ENCODE data around the gene PON3. TPM values are rescaled to one million over a fixed set of nuclear protein-coding genes. Genes with fewer than 3 reads are reported as not detected.

The PON3 gene
- total RNA-seq, 2 experiments from 2014 or later = not detected

DNA sequence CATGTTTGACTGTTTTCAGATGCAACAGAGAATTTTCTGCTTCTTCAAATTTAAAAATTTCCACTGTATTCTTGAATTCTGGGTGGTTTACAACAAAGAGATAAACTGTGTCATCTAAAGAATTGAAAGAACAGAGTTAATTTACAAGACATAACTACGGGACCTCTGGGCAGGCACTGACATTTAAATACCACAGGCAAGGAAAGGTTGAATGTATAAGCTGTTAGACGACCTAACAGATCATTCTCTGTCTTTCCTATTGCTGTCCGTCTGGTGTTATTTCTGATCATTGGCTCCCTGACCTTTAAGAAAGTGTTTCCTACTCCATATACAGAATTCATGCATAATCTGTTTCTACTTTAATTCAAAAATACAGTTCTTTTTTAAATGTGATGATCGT, 15.5 kb upstream of the PON3 start:
- Histone ChIP-seq H3K9me2 (ENCODE audit: insufficient read depth, low read length) (no peaks in the 10 kb centered on the region), H3K4me2 (ENCODE audit: low read length) (no peak overlapping the region), H3K27ac (ENCODE audit: low read depth, low read length, poor library complexity, severe bottlenecking) (no peak overlapping the region), H2AFZ (ENCODE audit: low read length) (no peak overlapping the region), H3K4me3 (ENCODE audit: low read depth, low read length, poor library complexity, severe bottlenecking) (no peak overlapping the region), H3K79me2 (ENCODE audit: insufficient read depth, low read depth, low read length) (no peaks in the 10 kb centered on the region), H3K36me3 (ENCODE audit: insufficient read depth, low read length) (no peaks in the 10 kb centered on the region), H4K20me1 (ENCODE audit: insufficient read depth, low read length) (no peaks in the 10 kb centered on the region), H3K9me3 (ENCODE audit: low read length) (no peaks in the 10 kb centered on the region), H3K4me1 (ENCODE audit: insufficient read depth, low read length, poor library complexity, severe bottlenecking) (no peaks in the 10 kb centered on the region)
- no peak for DNase-seq (ENCODE audit: low spot score)
- BruUV-seq (replicated peaks) = no TSS peak
- ChIA-PET CTCF (ENCODE audit: unreplicated experiment) (no interaction called here), POLR2A (interaction anchor here (0.7 kb wide), 1 partner anchor 10 kb away, joined by 3 read pairs; no protein-coding TSS in a partner anchor)
- TF ChIP-seq, protein P1, sequence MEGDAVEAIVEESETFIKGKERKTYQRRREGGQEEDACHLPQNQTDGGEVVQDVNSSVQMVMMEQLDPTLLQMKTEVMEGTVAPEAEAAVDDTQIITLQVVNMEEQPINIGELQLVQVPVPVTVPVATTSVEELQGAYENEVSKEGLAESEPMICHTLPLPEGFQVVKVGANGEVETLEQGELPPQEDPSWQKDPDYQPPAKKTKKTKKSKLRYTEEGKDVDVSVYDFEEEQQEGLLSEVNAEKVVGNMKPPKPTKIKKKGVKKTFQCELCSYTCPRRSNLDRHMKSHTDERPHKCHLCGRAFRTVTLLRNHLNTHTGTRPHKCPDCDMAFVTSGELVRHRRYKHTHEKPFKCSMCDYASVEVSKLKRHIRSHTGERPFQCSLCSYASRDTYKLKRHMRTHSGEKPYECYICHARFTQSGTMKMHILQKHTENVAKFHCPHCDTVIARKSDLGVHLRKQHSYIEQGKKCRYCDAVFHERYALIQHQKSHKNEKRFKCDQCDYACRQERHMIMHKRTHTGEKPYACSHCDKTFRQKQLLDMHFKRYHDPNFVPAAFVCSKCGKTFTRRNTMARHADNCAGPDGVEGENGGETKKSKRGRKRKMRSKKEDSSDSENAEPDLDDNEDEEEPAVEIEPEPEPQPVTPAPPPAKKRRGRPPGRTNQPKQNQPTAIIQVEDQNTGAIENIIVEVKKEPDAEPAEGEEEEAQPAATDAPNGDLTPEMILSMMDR (conservative IDR thresholded peaks at IDR 0.05; ENCODE audit: low read length) = no peak
- TF ChIP-seq EZH2phosphoT487 (IDR thresholded peaks at IDR 0.05; ENCODE audit: borderline replicate concordance, low read depth, low read length) = no peak
- intact Hi-C loops (cut with micrococcal nuclease; ENCODE audit: unreplicated experiment) = no loop called here

DNA sequence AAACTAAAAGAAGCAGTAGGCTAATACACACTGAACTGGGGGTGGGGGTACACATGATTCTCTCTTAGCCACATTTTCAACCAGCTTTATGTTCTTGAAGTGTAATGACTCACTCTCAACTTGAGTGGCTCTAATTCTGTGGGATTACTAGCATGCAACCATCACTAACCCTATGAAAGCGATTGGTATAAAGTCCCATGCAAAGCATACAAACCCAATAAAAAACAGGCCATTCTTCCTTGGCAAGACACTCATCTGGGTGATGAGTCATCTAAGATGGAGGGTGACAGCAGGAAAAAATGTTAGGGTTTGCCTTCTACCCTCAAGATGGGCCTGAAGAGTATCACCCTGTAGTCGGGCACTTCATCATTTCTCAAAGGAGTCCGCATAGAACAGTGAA, 14.9 kb upstream of the PON3 start:
- Histone ChIP-seq H3K36me3 (ENCODE audit: insufficient read depth, low read length) (no peaks in the 10 kb centered on the region), H4K20me1 (ENCODE audit: insufficient read depth, low read length) (no peaks in the 10 kb centered on the region), H3K4me2 (ENCODE audit: low read length) (no peak overlapping the region), H3K9me2 (ENCODE audit: insufficient read depth, low read length) (no peaks in the 10 kb centered on the region), H3K4me3 (ENCODE audit: low read depth, low read length, poor library complexity, severe bottlenecking) (no peak overlapping the region), H3K79me2 (ENCODE audit: insufficient read depth, low read depth, low read length) (no peaks in the 10 kb centered on the region), H3K9me3 (ENCODE audit: low read length) (no peaks in the 10 kb centered on the region), H3K27ac (ENCODE audit: low read depth, low read length, poor library complexity, severe bottlenecking) (no peak overlapping the region), H3K4me1 (ENCODE audit: insufficient read depth, low read length, poor library complexity, severe bottlenecking) (no peaks in the 10 kb centered on the region), H2AFZ (ENCODE audit: low read length) (no peak overlapping the region)
- TF ChIP-seq EZH2phosphoT487 (IDR thresholded peaks at IDR 0.05; ENCODE audit: borderline replicate concordance, low read depth, low read length) = no peak
- TF ChIP-seq, protein P1 (conservative IDR thresholded peaks at IDR 0.05; ENCODE audit: low read length) = no peak
- no TSS peak for BruUV-seq (replicated peaks)
- DNase-seq (ENCODE audit: low spot score) = no peak
- intact Hi-C loops (cut with micrococcal nuclease; ENCODE audit: unreplicated experiment) = no loop called here
- ChIA-PET CTCF (ENCODE audit: unreplicated experiment) (no interaction called here), POLR2A (interaction anchor here (0.7 to 1.0 kb wide), 2 partner anchors 9 to 34 kb away, joined by 3 to 4 read pairs; no protein-coding TSS in a partner anchor)

DNA sequence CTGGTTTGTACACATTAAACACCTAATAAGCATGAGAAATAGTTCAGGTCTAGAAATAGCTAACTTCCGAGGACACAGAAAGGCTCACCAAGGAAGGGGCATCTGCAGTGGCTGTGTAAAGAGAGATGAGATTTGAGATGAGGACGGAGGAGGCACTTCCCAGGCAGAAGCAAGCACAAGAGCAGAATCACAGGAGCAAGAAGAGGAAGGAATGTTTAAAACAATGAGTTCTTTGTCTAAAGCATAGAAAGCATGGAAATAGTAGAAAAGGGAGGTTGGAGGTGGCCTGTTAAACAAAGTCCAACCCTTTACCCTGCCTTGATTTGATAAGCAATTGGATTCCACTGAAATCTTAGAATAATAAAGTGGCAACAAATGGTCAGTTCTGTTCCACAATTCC, 11.6 kb upstream of the PON3 start:
- CTCF ChIA-PET (ENCODE audit: unreplicated experiment) = no interaction called here
- no peak for DNase-seq (ENCODE audit: low spot score)
- no peaks in the 10 kb centered on the region for H3K9me2 ChIP-seq (ENCODE audit: insufficient read depth, low read length)
- H3K36me3 ChIP-seq (ENCODE audit: insufficient read depth, low read length) = no peaks in the 10 kb centered on the region
- H3K4me3 ChIP-seq (ENCODE audit: low read depth, low read length, poor library complexity, severe bottlenecking) = no peak overlapping the region
- no peaks in the 10 kb centered on the region for H3K79me2 ChIP-seq (ENCODE audit: insufficient read depth, low read depth, low read length)
- POLR2A ChIA-PET = no interaction called here
- intact Hi-C loops (cut with micrococcal nuclease; ENCODE audit: unreplicated experiment) = no loop called here
- no peak overlapping the region for H3K4me2 ChIP-seq (ENCODE audit: low read length)
- H3K9me3 ChIP-seq (ENCODE audit: low read length) = no peaks in the 10 kb centered on the region
- H2AFZ ChIP-seq (ENCODE audit: low read length) = no peak overlapping the region
- TF ChIP-seq EZH2phosphoT487 (IDR thresholded peaks at IDR 0.05; ENCODE audit: borderline replicate concordance, low read depth, low read length) = no peak
- TF ChIP-seq, protein P1 (conservative IDR thresholded peaks at IDR 0.05; ENCODE audit: low read length) = no peak
- no peaks in the 10 kb centered on the region for H3K4me1 ChIP-seq (ENCODE audit: insufficient read depth, low read length, poor library complexity, severe bottlenecking)
- no peak overlapping the region for H3K27ac ChIP-seq (ENCODE audit: low read depth, low read length, poor library complexity, severe bottlenecking)
- no peaks in the 10 kb centered on the region for H4K20me1 ChIP-seq (ENCODE audit: insufficient read depth, low read length)
- BruUV-seq (replicated peaks) = no TSS peak

All from OCI-LY7 (cell line).